Kidney (tissue), 14 donors: ENCODE data around the gene RPL15. TPM values are rescaled to one million over a fixed set of nuclear protein-coding genes. Genes with fewer than 3 reads are reported as not detected.
"Not testable (repeated sequence)": the region's sequence is repeated elsewhere in the genome, so short reads cannot be mapped to it uniquely, and the experiment has no call there.

Source experiments
- DNase-seq, 5 donors: peaks; one replicate each; pipeline ENCODE4 v3.0.0-alpha.2; 2013 to 2020
- FAIRE-seq: peaks from 2 replicates; lab custom pipeline; 2012; peaks lifted over from hg19 to GRCh38; lab: Jason Lieb, UNC
- H3K27ac ChIP-seq, 2 donors: one replicate each; pipeline ENCODE4 v1.7.0; 2013; ENCODE audit warnings: low read depth in 2 of 2, low read length in 2 of 2, inconsistent platforms in 1 of 2
- H3K27me3 ChIP-seq: one replicate; pipeline ENCODE4 v1.7.1; 2013; ENCODE audit warnings: low read length, inconsistent platforms; ENCODE audit not compliant: control insufficient read depth, insufficient read depth
- H3K36me3 ChIP-seq, 3 donors: one replicate each; pipeline versions ENCODE4 v1.7.0 to v1.7.1; 2013; ENCODE audit warnings: low read length in 3 of 3, control low read depth in 1 of 3, inconsistent platforms in 1 of 3; ENCODE audit not compliant: insufficient read depth in 3 of 3, control insufficient read depth in 2 of 3
- H3K4me1 ChIP-seq, 3 donors: one replicate each; pipeline versions ENCODE4 v1.7.0 to v1.7.1; 2013; ENCODE audit warnings: low read length in 3 of 3, inconsistent platforms in 1 of 3, low read depth in 1 of 3; ENCODE audit not compliant: control insufficient read depth in 2 of 3, insufficient read depth in 2 of 3
- H3K4me3 ChIP-seq, 3 donors: one replicate each; pipeline versions ENCODE4 v1.7.0 to v1.8.1; 2013; ENCODE audit warnings: low read length in 3 of 3, control low read depth in 1 of 3, inconsistent platforms in 1 of 3
- H3K9ac ChIP-seq, 3 donors: one replicate each; pipeline versions ENCODE4 v1.7.0 to v1.7.1; 2013; ENCODE audit warnings: low read length in 3 of 3, control low read depth in 1 of 3, inconsistent platforms in 1 of 3
- H3K9me3 ChIP-seq, 3 donors: one replicate each; pipeline versions ENCODE4 v1.7.0 to v1.7.1; 2013; ENCODE audit warnings: low read length in 3 of 3, control low read depth in 1 of 3, inconsistent platforms in 1 of 3; ENCODE audit not compliant: control insufficient read depth in 2 of 3, insufficient read depth in 1 of 3
- CTCF ChIP-seq: IDR thresholded peaks from 3 replicates; pipeline ENCODE4 v1.5.1; 2012; ENCODE audit warnings: mild to moderate bottlenecking, moderate library complexity, borderline replicate concordance; ENCODE audit not compliant: insufficient read depth; ENCODE audit errors: extremely low read depth
- intact Hi-C: fragments of 100-400 bp; cut with DNase I; formaldehyde crosslinking; loops from one replicate; pipeline ENCODE4 v1.11.1; 2022
- polyA plus RNA-seq: library from polyadenylated mRNA; stranded (reverse); fragments of 350-450 nt; fragmentation: Illumina TruSeq; extraction: RNeasy Lipid Tissue Mini Kit (QIAGEN cat#74804); gene quantifications from one replicate; pipeline ENCODE4 v1.2.3, GENCODE V29; 2014; ENCODE audit warnings: low read depth, low replicate concordance; ENCODE audit not compliant: insufficient read depth
- total RNA-seq: library from RNA; stranded (reverse); fragmentation: NEBNext Ultra II Directional; extraction: Animal tissue kit (Norgen Biotek cat#: 25700); gene quantifications from one replicate; pipeline ENCODE4 v1.2.1, GENCODE V29; 2021
- donor health status: control.
- donor health status: control.
- donor health status: control.
- donor health status: control.
- donor health status: control.
- donor health status: DM: yes; HTN: yes; CAD: no.
- donor health status: Normal renal cell carcinoma (clear cell type).

RPL15 gene
- total and polyA plus RNA-seq, 2 donors from 2014 or later, result 1,508 to 2,114 TPM

- FAIRE-seq, result no peak
- H3K27me3 ChIP-seq, result no peaks in the 10 kb centered on the region
Observed at GRCh38 chr3:23867838-23868237, 49.1 kb upstream of the RPL15 start.

GRCh38 chr3:23869977-23870662 is 46.8 kb upstream of the RPL15 start:
- intact Hi-C loops, result no loop called here
- Histone ChIP-seq H3K27ac (no peak overlapping the region), H3K9me3 (no peaks in the 10 kb centered on the region), H3K9ac (no peak overlapping the region), H3K36me3 (no peaks in the 10 kb centered on the region), H3K4me3 (no peak overlapping the region), H3K4me1 (peaks cover 5 to 11% (median 8%) of the 10 kb centered on the region in 3 donors), H3K27me3 (no peaks in the 10 kb centered on the region)
- peak in 3 of 5 donors; percentile 34 to 74 (median 57) for DNase-seq
- no peak for FAIRE-seq
- TF ChIP-seq CTCF, result no peak

More at GRCh38 chr3:23867838-23868237, 49.1 kb upstream of the RPL15 start:
- Histone ChIP-seq H3K9ac (no peak overlapping the region), H3K4me1 (peaks cover 5 to 16% (median 10%) of the 10 kb centered on the region in 3 donors), H3K9me3 (no peaks in the 10 kb centered on the region), H3K4me3 (no peak overlapping the region), H3K36me3 (no peaks in the 10 kb centered on the region), H3K27ac (no peak overlapping the region)
- no peak for DNase-seq
- intact Hi-C loops, result no loop called here
- TF ChIP-seq CTCF, result no peak

GRCh38 chr3:23870663-23871043 is 46.3 kb upstream of the RPL15 start:
- H3K4me1 ChIP-seq, H3K9me3 ChIP-seq, H3K36me3 ChIP-seq, H3K4me3 ChIP-seq, FAIRE-seq, H3K27me3 ChIP-seq, intact Hi-C loops, H3K27ac ChIP-seq, DNase-seq, H3K9ac ChIP-seq: not testable (repeated sequence)

GRCh38 chr3:23871361-23871760 is 45.6 kb upstream of the RPL15 start:
- H3K27ac ChIP-seq, FAIRE-seq, DNase-seq, H3K36me3 ChIP-seq, H3K4me1 ChIP-seq, H3K27me3 ChIP-seq, intact Hi-C loops, H3K9me3 ChIP-seq, H3K4me3 ChIP-seq, H3K9ac ChIP-seq: not testable (repeated sequence)
